ENCODE data around the gene TC2N. TPM values are rescaled to one million over a fixed set of nuclear protein-coding genes. Genes with fewer than 3 reads are reported as not detected.

Gene TC2N
- total RNA-seq, 2 experiments from 2014 or later = 61.7 to 66.2 TPM

DNA sequence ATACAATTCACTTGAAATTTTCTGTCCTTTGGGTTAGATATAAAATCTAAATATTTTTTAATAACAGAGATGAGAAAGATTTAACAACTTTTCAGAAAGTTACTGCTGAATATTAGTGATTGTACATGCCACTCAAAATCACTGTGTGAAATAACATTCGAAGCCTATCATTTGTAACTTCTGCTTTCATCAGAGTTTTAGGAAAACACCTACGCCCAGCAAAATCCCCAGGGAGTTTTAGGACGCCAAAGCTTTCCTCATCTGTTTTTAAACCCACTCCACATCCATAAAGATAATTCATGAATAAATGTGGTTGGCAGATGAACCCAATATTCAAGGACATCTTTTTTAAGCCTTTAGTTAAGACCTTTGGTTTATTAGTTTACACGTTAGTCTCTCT lies 23.9 kb downstream of the TC2N start:
- no peak overlapping the region for H3K4me3 Mint-ChIP-seq
- no peak overlapping the region for H3K27ac Mint-ChIP-seq
- CTCF ChIA-PET = interaction anchor here (1.3 kb wide), 1 partner anchor 20 kb away, joined by 3 read pairs; no protein-coding TSS in a partner anchor
- peaks cover 63% of the 10 kb centered on the region for H3K4me1 Mint-ChIP-seq (ENCODE audit: low read depth)
- no peaks in the 10 kb centered on the region for H3K9me3 Mint-ChIP-seq
- H3K36me3 Mint-ChIP-seq (ENCODE audit: low read depth) = no peaks in the 10 kb centered on the region
- intact Hi-C loops (cut with micrococcal nuclease) = no loop called here
- DNase-seq = no peak
- H3K27me3 Mint-ChIP-seq (ENCODE audit: low read depth) = no peaks in the 10 kb centered on the region

DNA sequence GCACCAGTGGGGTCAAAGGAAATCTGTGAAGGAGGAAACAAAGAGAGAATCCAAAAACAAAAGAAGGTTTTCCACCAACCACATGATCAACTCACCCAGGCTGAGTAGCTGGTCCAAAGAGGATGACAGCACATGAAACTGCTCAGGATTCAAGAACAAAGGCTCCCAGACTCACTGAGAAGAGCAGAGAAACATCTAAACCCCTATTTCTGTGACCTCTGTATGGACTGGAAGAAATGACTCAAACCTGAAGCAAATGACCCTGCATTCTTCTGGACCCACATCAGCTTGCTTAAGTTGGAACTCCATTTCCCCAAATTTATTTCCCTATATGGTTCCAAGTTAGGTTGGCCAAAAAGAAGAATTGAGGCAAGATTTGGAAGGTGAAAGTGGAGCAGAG lies 26.3 kb downstream of the TC2N start:
- H3K4me3 Mint-ChIP-seq = no peak overlapping the region
- H3K4me1 Mint-ChIP-seq (ENCODE audit: low read depth) = peaks cover 62% of the 10 kb centered on the region
- no peak for DNase-seq
- H3K27me3 Mint-ChIP-seq (ENCODE audit: low read depth) = no peaks in the 10 kb centered on the region
- intact Hi-C loops (cut with micrococcal nuclease) = no loop called here
- H3K27ac Mint-ChIP-seq = no peak overlapping the region
- no peaks in the 10 kb centered on the region for H3K9me3 Mint-ChIP-seq
- H3K36me3 Mint-ChIP-seq (ENCODE audit: low read depth) = no peaks in the 10 kb centered on the region
- CTCF ChIA-PET = interaction anchor here (1.1 to 1.6 kb wide), 2 partner anchors 11 to 27 kb away, joined by 4 read pairs; partner anchors contain the start of gene TC2N

DNA sequence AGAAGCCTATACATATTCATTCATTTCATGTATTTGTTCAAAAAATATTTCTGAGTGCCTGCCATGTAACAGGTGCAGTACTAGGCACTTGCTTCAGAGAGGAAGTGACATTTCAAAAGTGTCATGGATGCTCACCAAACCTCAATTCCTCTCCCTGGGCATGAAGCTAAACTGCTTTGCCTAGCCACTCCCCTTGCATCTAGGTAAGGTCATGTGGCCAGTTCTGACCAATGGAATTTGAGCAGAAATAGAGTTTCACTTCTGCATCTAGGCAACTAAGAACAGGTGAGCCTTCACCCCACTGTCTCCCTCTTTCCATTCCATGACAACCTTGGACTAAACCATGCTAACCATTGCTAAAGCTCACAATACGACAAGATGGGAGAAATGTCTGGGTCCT lies 27.6 kb downstream of the TC2N start:
- Mint-ChIP-seq H3K4me1 (ENCODE audit: low read depth) (peaks cover 69% of the 10 kb centered on the region), H3K27me3 (ENCODE audit: low read depth) (no peaks in the 10 kb centered on the region), H3K27ac (no peak overlapping the region), H3K9me3 (no peaks in the 10 kb centered on the region), H3K36me3 (ENCODE audit: low read depth) (no peaks in the 10 kb centered on the region), H3K4me3 (no peak overlapping the region)
- intact Hi-C loops (cut with micrococcal nuclease) = no loop called here
- DNase-seq = no peak
- CTCF ChIA-PET = interaction anchor here (0.6 to 1.6 kb wide), 5 partner anchors 19 to 60 kb away, joined by 3 to 6 read pairs (median 4); partner anchors contain the start of gene TC2N

DNA sequence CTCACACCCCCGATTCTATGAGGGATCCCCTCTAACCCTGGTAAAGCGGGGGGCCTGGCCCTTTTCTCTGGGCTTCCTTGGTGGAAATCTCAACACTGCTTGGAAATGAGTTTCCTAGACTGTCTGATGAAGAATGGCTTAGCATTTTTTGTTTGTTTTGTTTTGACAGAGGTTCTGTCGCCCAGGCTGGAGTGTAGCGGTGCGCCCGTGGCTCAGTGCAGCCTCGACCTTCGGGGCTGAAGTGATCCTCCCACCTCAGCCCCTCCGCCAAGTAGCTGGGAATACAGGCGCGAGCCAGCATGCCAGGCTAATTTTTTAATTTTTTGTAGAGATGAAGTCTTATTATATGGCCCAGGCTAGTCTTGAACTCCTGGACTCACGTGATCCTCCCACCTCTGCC lies 30.3 kb downstream of the TC2N start:
- Mint-ChIP-seq H3K4me1 (ENCODE audit: low read depth) (peaks cover 70% of the 10 kb centered on the region), H3K4me3 (peak overlapping the region; percentile 94), H3K9me3 (no peaks in the 10 kb centered on the region), H3K27ac (peak overlapping the region; percentile 84), H3K27me3 (ENCODE audit: low read depth) (no peaks in the 10 kb centered on the region), H3K36me3 (ENCODE audit: low read depth) (no peaks in the 10 kb centered on the region)
- intact Hi-C loops (cut with micrococcal nuclease) = loop anchor here (2.0 kb wide), 1 partner anchor 18 kb away; no protein-coding TSS in a partner anchor
- DNase-seq = no peak
- CTCF ChIA-PET = no interaction called here

DNA sequence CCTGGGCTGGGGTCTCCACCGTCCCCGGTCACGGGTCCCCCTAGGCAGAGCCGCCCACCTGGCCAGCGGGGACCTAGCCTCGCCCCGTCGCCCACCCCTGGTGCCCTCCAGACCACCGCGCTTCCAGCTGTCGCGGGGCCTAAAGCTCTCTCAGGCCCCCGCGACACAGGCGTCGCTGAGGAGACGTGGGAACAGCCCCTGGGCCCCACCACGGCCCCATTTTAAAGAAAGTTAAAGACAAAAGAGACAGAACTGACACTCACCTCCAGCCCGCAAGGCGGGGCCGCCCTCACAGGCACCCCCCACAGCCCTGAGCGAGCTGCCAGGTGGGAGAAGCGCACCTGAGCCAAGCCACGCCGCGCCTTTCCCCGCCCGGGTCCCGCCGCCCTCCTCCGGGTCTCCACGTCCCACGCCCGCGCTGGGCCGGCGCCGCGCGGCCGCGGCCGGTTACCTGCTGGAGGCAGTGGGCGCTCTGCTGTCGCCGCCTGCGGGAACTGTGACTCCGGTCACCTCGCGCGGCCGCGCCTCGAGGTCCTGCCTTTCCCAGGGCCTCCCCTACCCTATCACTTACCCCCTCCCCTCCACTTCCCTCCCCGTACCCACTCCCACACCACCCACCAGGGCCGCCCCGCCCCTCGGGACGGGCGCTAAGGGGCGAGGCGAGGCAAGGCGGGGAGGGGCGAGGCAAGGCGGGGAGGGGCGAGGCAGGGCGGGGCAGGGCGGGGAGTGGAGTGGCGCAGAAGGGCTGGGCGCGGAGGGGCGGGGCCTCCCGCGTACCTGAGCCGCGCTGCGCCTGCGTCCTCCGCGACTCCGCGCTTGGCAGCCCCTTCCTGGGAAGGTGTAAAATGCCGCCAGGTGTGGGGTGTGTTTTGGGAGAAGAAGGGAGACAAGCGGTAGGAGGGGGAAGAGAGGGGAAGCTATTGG lies 31.2 kb downstream of the TC2N start:
- no peaks in the 10 kb centered on the region for H3K36me3 Mint-ChIP-seq (ENCODE audit: low read depth)
- peaks cover 68% of the 10 kb centered on the region for H3K4me1 Mint-ChIP-seq (ENCODE audit: low read depth)

DNA sequence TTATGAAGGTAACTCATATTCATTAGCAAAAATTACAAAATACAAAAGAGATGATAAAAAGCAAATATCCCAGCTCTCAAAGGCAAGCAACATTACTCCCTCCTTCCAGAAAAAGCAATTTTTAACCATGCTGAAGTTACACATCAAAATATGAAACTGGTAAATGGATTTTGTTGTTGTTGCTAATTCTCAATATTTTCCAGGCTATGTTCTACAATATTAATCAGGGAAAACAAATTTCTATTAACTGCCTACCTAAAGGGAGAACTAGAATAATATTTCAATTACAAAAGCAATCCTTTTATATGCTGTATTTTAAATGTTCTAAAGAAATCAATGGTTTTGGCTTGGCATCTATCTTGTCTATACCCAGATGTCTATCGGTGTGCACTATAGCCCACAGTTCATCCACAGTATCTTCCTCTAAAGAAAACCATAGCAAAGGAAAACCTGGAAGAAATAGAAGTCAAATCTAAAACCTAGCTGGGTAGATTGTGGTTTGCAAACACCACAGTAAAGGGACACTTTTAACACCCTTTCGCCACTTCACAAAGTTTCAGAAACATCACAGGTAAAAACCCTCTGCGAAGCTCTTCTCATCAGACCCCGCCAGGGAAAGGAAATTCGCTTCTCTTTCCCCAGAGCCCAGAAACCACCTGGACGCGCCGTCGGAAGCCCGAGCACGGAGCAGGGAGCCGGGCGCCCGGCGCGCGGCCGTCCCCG lies 32.0 kb downstream of the TC2N start:
- Mint-ChIP-seq H3K4me1 (ENCODE audit: low read depth) (peaks cover 66% of the 10 kb centered on the region), H3K27me3 (ENCODE audit: low read depth) (no peaks in the 10 kb centered on the region), H3K9me3 (no peaks in the 10 kb centered on the region), H3K36me3 (ENCODE audit: low read depth) (no peaks in the 10 kb centered on the region), H3K27ac (peak overlapping the region; percentile 75), H3K4me3 (peak overlapping the region; percentile 79)
- DNase-seq = peak; percentile 68
- intact Hi-C loops (cut with micrococcal nuclease) = loop anchor here (1.0 kb wide), 1 partner anchor 58 kb away; no protein-coding TSS in a partner anchor
- CTCF ChIA-PET = interaction anchor here (0.6 kb wide), 1 partner anchor 16 kb away, joined by 4 read pairs; no protein-coding TSS in a partner anchor

More for the DNA sequence above, 31.2 kb downstream of the TC2N start:
- H3K27ac Mint-ChIP-seq = peak overlapping the region; percentile 84
- DNase-seq = peak; percentile 92
- H3K4me3 Mint-ChIP-seq = peak overlapping the region; percentile 94
- intact Hi-C loops (cut with micrococcal nuclease) = loop anchor here (1.0 to 2.0 kb wide), 5 partner anchors 17 to 326 kb away; partner anchors contain the start of gene PPP4R3A
- H3K9me3 Mint-ChIP-seq = no peaks in the 10 kb centered on the region
- CTCF ChIA-PET = interaction anchor here (0.6 kb wide), 1 partner anchor 15 kb away, joined by 4 read pairs; no protein-coding TSS in a partner anchor
- H3K27me3 Mint-ChIP-seq (ENCODE audit: low read depth) = no peaks in the 10 kb centered on the region

DNA sequence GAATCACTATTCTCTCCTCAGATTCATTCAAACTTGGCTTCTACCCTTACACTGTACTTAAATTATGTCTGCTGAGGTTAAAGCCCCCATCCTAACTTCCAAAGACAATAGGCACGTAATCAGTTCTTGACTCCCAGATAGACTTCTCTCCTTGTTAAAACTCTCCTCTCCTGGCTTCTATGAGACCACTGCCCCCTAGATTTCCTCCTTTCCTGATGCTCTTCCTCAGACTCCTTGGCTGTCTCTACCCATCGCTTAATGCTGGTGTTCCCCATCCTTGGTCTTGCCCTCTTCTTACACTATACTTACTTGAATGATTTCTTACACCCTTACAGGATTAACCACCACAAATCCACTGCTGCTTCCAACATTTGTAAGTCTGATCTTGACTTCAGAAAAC lies 32.8 kb downstream of the TC2N start:
- intact Hi-C loops (cut with micrococcal nuclease) = loop anchor here (5.0 kb wide), 1 partner anchor 37 kb away; no protein-coding TSS in a partner anchor
- no peak overlapping the region for H3K27ac Mint-ChIP-seq
- CTCF ChIA-PET = no interaction called here
- peaks cover 1% of the 10 kb centered on the region for H3K36me3 Mint-ChIP-seq (ENCODE audit: low read depth)
- no peak for DNase-seq
- H3K4me1 Mint-ChIP-seq (ENCODE audit: low read depth) = peaks cover 68% of the 10 kb centered on the region
- H3K27me3 Mint-ChIP-seq (ENCODE audit: low read depth) = no peaks in the 10 kb centered on the region
- peak overlapping the region; percentile 4 for H3K4me3 Mint-ChIP-seq
- H3K9me3 Mint-ChIP-seq = no peaks in the 10 kb centered on the region

DNA sequence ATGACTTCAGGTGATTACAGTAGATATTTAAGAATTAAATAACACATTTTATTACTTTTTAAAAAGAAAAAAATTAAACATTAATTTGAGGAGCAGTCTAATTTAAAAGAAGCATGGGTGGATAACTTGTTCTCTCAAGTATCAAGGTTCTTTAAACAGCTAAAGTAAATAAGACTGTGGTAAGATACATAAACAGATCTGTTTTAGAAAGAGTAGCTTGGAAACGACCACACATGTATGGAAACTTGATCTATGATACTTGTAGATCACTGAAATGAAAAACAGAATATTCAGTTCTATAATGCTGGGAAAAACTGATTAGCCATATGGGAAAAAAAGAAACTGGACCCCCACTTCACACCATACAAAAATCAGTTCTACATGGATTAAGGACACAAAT lies 36.0 kb downstream of the TC2N start:
- Mint-ChIP-seq H3K4me3 (no peak overlapping the region), H3K36me3 (ENCODE audit: low read depth) (peaks cover 1% of the 10 kb centered on the region), H3K27ac (no peak overlapping the region), H3K27me3 (ENCODE audit: low read depth) (no peaks in the 10 kb centered on the region), H3K4me1 (ENCODE audit: low read depth) (peaks cover 64% of the 10 kb centered on the region), H3K9me3 (no peaks in the 10 kb centered on the region)
- intact Hi-C loops (cut with micrococcal nuclease) = loop anchor here (5.0 kb wide), 1 partner anchor 34 kb away; no protein-coding TSS in a partner anchor
- no peak for DNase-seq
- CTCF ChIA-PET = interaction anchor here (0.8 to 1.0 kb wide), 2 partner anchors 11 to 116 kb away, joined by 3 read pairs; no protein-coding TSS in a partner anchor

DNA sequence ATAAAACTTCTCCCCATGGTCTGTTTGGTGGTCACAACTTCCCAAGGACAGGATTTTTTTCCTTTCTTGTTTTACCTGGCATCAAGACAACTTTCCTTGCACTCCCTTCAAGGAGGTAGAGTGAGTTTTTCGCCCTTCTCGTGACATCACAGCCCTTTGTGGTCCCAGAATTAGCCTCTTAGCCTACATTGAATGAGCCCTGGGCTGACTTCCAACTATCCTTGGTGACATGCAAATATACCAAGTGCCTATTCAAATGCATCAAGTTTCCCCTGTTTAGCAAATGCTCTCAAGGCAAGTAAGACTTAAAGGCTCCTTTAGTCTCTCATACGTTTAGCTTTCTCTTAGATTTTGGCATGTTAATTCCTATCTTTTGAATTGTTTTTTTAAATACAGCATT lies 36.6 kb downstream of the TC2N start:
- DNase-seq = peak; percentile 45
- H3K4me3 Mint-ChIP-seq = no peak overlapping the region

DNA sequence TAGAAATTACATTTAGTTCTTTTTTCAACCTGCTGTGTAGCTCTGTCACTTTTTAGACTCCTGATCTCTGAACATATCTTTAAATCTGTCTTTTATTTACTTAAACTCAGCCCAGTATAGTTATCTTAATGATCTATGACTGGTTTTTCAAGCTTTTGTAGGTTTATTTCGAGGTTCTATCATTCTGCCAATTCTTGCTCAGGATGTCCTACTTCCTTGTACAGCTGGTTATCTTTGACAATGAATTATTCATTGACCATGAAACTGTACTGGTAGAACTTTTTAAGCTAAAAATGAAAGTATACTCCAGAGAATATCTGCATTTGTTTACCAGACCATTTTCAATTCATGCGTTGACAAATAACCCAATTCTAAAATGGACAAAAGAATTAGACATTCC lies 37.8 kb downstream of the TC2N start:
- no peak for DNase-seq
- no peak overlapping the region for H3K27ac Mint-ChIP-seq
- CTCF ChIA-PET = interaction anchor here (0.9 kb wide), 1 partner anchor 134 kb away, joined by 3 read pairs; no protein-coding TSS in a partner anchor
- no peaks in the 10 kb centered on the region for H3K27me3 Mint-ChIP-seq (ENCODE audit: low read depth)
- H3K4me1 Mint-ChIP-seq (ENCODE audit: low read depth) = peaks cover 64% of the 10 kb centered on the region
- intact Hi-C loops (cut with micrococcal nuclease) = no loop called here
- peaks cover 2% of the 10 kb centered on the region for H3K9me3 Mint-ChIP-seq
- H3K4me3 Mint-ChIP-seq = no peak overlapping the region
- peaks cover 2% of the 10 kb centered on the region for H3K36me3 Mint-ChIP-seq (ENCODE audit: low read depth)

More for the DNA sequence above, 36.6 kb downstream of the TC2N start:
- intact Hi-C loops (cut with micrococcal nuclease) = loop anchor here (5.0 kb wide), 1 partner anchor 33 kb away; no protein-coding TSS in a partner anchor
- Mint-ChIP-seq H3K27ac (no peak overlapping the region), H3K27me3 (ENCODE audit: low read depth) (no peaks in the 10 kb centered on the region), H3K4me1 (ENCODE audit: low read depth) (peaks cover 66% of the 10 kb centered on the region), H3K36me3 (ENCODE audit: low read depth) (peaks cover 1% of the 10 kb centered on the region), H3K9me3 (no peaks in the 10 kb centered on the region)
- CTCF ChIA-PET = interaction anchor here (0.8 kb wide), 1 partner anchor 116 kb away, joined by 3 read pairs; no protein-coding TSS in a partner anchor

DNA sequence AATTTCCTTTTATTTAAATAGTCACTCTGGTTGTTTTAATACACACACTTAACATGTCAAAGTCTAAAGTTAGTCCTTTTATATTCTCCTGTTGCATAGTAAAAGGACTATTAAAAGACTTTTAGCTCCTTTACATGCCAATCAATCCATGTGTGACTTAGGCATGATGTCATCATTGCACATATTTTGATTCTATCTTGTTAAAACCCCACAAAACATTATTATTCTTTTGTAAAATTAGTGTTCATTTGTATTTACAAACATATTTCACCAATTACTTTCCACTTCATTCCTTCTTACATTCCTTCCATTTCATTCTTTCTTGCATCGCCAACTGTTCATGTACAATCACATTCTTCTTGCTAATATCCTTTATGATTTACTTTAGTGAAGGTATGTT lies 39.6 kb downstream of the TC2N start:
- intact Hi-C loops (cut with micrococcal nuclease) = no loop called here
- Mint-ChIP-seq H3K9me3 (peaks cover 2% of the 10 kb centered on the region), H3K27me3 (ENCODE audit: low read depth) (no peaks in the 10 kb centered on the region), H3K27ac (no peak overlapping the region), H3K4me1 (ENCODE audit: low read depth) (peaks cover 57% of the 10 kb centered on the region), H3K36me3 (ENCODE audit: low read depth) (peaks cover 6% of the 10 kb centered on the region), H3K4me3 (no peak overlapping the region)
- DNase-seq = no peak
- CTCF ChIA-PET = no interaction called here

Data from activated naive CD4-positive, alpha-beta T cell treated with anti-CD3 and anti-CD28 coated beads for 36 hours (primary cell).